Measurements from ENCODE around the gene GDPD3. TPM values are rescaled to one million over a fixed set of nuclear protein-coding genes. Genes with fewer than 3 reads are reported as not detected.

The GDPD3 gene, protein sequence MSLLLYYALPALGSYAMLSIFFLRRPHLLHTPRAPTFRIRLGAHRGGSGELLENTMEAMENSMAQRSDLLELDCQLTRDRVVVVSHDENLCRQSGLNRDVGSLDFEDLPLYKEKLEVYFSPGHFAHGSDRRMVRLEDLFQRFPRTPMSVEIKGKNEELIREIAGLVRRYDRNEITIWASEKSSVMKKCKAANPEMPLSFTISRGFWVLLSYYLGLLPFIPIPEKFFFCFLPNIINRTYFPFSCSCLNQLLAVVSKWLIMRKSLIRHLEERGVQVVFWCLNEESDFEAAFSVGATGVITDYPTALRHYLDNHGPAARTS
- 1 to 10 TPM in 1 of 2 donors, under 1 TPM in 1; 0.91 to 2.4 TPM for total RNA-seq

DNA sequence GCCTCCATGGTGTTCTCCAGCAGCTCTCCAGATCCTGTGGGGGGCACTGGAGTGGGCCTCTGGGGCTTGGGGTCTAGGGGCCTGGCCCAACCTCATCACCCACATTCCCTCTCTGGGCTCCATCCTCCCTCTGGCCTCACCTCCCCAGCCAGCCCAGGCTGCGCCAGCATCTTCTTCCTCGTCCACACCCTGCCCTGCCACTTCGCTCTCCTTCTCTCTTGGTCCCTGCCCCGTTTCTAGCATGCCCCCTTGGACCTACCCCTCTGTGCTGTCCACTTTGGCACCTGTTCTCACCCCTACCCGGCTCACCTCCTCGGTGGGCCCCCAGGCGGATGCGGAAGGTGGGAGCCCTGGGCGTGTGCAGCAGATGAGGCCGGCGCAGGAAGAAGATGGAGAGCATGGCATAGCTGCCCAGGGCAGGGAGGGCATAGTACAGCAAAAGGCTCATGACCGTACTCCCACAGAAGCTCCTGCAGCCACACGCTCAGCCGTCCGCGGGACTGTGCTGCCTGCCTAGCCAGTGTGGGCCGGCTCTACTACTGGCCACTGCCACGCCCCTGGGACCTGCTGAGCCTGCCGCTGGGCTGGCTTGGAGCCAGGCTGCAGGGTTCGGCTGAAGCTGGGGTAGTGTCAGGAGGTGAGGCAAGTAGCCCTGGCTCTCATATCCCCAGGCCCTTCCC, at the start of gene GDPD3:
GDPD3 (minus strand) TSS at position 507 of the 680 bp plus-strand sequence; CDS start at position 448, 59 bp downstream.
- Histone ChIP-seq H3K4me3 (no peak within 1 kb of the TSS), H3K4me1 (replicated peaks) (no peaks in the 10 kb centered on the region), H3K36me3 (peaks cover 3 to 12% of the 10 kb centered on the region in 2 donors), H3K27me3 (replicated peaks; ENCODE audit: insufficient read depth) (no peaks in the 10 kb centered on the region), H3K9me3 (no peaks in the 10 kb centered on the region), H3K27ac (no peak within 1 kb of the TSS)
- WGBS, result 95% methylated on average over 11 of the region's 20 CpGs
- DNase-seq (ENCODE audit: low spot score), result no peak
- intact Hi-C loops (cut with DNase I), result no loop called here
- TF ChIP-seq POLR2A (IDR thresholded peaks at IDR 0.05), result no peak
- TF ChIP-seq, protein P1, sequence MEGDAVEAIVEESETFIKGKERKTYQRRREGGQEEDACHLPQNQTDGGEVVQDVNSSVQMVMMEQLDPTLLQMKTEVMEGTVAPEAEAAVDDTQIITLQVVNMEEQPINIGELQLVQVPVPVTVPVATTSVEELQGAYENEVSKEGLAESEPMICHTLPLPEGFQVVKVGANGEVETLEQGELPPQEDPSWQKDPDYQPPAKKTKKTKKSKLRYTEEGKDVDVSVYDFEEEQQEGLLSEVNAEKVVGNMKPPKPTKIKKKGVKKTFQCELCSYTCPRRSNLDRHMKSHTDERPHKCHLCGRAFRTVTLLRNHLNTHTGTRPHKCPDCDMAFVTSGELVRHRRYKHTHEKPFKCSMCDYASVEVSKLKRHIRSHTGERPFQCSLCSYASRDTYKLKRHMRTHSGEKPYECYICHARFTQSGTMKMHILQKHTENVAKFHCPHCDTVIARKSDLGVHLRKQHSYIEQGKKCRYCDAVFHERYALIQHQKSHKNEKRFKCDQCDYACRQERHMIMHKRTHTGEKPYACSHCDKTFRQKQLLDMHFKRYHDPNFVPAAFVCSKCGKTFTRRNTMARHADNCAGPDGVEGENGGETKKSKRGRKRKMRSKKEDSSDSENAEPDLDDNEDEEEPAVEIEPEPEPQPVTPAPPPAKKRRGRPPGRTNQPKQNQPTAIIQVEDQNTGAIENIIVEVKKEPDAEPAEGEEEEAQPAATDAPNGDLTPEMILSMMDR (IDR thresholded peaks at IDR 0.05), result no peak
- no peak for TF ChIP-seq POLR2AphosphoS5 (IDR thresholded peaks at IDR 0.05)

DNA sequence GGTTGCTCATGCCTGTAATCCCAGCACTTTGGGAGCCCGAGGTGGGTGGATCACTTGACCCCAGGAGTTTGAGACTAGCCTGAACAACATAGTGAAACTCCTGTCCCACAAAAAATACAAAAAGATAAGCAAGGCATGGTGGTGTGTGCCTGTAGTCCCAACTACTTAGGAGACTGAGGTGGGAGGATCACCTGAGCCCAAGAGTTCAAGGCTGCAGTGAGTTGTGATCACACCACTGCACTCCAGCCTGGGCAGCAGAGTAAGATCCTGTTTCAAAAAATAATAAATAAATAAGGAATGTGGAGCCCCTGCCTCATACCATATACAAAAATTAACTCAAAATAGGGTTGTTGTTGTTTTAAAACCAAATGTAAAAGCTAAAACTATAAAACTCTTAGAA, 43.9 kb upstream of the GDPD3 start:
- no peak overlapping the region for H3K4me3 ChIP-seq
- no peaks in the 10 kb centered on the region for H3K9me3 ChIP-seq
- 79% methylated on average over 1 of the region's 1 CpG for WGBS
- intact Hi-C loops (cut with DNase I), result no loop called here
- no peak for TF ChIP-seq POLR2A (IDR thresholded peaks at IDR 0.05)
- TF ChIP-seq, protein P1 (IDR thresholded peaks at IDR 0.05), result no peak
- no peak for TF ChIP-seq POLR2AphosphoS5 (IDR thresholded peaks at IDR 0.05)
- H3K27ac ChIP-seq, result no peak overlapping the region
- H3K36me3 ChIP-seq, result no peaks in the 10 kb centered on the region
- no peaks in the 10 kb centered on the region for H3K27me3 ChIP-seq (replicated peaks; ENCODE audit: insufficient read depth)
- DNase-seq (ENCODE audit: low spot score), result no peak
- H3K4me1 ChIP-seq (replicated peaks), result no peaks in the 10 kb centered on the region

DNA sequence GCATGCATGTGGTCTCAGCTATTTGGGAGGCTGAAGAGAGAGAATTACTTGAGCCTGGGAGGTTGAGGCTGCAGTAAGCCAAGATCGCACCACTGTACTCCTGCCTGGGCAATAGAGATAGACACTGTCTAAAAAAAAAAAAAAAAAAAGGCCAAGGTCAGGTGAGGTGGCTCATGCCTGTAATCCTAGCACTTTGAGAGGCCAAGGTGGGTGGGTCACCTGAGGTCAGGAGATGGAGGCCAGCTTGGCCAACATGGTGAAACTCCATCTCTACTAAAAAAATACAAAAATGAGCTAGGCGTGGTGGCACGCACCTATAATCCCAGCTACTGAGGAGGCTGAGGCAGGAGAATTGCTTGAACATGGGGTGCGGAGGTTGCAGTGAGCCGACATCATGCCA, 41.9 kb upstream of the GDPD3 start:
- Histone ChIP-seq H3K27ac (no peak overlapping the region), H3K27me3 (replicated peaks; ENCODE audit: insufficient read depth) (no peaks in the 10 kb centered on the region), H3K4me3 (no peak overlapping the region), H3K36me3 (no peaks in the 10 kb centered on the region), H3K9me3 (no peaks in the 10 kb centered on the region), H3K4me1 (replicated peaks) (no peaks in the 10 kb centered on the region)
- intact Hi-C loops (cut with DNase I), result no loop called here
- WGBS, result 92% methylated on average over 5 of the region's 5 CpGs
- TF ChIP-seq, protein P1 (IDR thresholded peaks at IDR 0.05), result no peak
- TF ChIP-seq POLR2A (IDR thresholded peaks at IDR 0.05), result no peak
- TF ChIP-seq POLR2AphosphoS5 (IDR thresholded peaks at IDR 0.05), result no peak
- no peak for DNase-seq (ENCODE audit: low spot score)

DNA sequence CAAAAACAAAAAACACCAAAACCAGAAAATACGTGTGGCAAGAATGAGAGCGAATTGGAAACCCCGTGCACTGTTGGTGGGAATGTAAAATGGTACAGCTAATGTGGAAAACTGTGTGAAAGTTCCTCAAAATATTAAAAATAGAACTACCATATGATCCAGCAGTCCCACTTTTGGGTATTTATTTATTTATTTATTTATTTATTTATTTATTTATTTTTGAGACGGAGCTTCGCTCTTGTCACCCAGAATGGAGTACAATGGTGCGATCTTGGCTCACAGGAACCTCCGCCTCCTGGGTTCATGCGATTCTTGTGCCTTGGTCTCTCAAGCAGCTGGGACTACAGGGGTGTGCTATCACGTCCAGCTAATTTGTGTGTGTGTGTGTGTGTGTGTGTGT, 39.2 kb upstream of the GDPD3 start:
- intact Hi-C loops (cut with DNase I), result no loop called here
- Histone ChIP-seq H3K9me3 (no peaks in the 10 kb centered on the region), H3K27me3 (replicated peaks; ENCODE audit: insufficient read depth) (no peaks in the 10 kb centered on the region), H3K36me3 (no peaks in the 10 kb centered on the region), H3K4me3 (no peak overlapping the region), H3K4me1 (replicated peaks) (no peaks in the 10 kb centered on the region), H3K27ac (no peak overlapping the region)
- WGBS, result 97% methylated on average over 9 of the region's 9 CpGs
- TF ChIP-seq, protein P1 (IDR thresholded peaks at IDR 0.05), result no peak
- TF ChIP-seq POLR2AphosphoS5 (IDR thresholded peaks at IDR 0.05) (no peak), POLR2A (IDR thresholded peaks at IDR 0.05) (no peak)
- DNase-seq (ENCODE audit: low spot score), result no peak
